Activated T-cell treated with anti-CD3 and anti-CD28 coated beads for 1 hour (primary cell): Measurements from ENCODE around the gene COBL.

Experiments used
- DNase-seq: peaks from one replicate; pipeline ENCODE4 v3.0.0-alpha.2; 2020; ENCODE audit warnings: low read depth

COBL gene

DNA sequence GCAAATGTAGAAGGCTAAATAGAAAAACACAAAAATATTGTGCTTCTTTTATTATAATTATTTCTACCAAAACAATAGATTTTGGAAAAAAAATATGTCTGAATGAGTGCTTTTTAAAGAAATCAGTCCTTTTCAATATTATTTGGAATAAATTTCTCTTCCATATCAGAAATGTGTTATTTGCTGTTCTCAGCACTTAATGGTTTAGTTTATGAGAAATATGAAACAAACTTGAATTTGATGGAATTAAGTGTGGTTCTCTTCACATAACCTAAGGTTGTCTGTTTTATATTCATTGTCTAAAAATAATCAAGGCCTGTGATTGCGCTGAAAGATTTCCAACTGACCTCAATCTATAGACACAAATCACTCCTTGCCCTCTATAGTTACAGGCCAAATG, 203.0 kb downstream of the COBL start:
- DNase-seq: no peak

DNA sequence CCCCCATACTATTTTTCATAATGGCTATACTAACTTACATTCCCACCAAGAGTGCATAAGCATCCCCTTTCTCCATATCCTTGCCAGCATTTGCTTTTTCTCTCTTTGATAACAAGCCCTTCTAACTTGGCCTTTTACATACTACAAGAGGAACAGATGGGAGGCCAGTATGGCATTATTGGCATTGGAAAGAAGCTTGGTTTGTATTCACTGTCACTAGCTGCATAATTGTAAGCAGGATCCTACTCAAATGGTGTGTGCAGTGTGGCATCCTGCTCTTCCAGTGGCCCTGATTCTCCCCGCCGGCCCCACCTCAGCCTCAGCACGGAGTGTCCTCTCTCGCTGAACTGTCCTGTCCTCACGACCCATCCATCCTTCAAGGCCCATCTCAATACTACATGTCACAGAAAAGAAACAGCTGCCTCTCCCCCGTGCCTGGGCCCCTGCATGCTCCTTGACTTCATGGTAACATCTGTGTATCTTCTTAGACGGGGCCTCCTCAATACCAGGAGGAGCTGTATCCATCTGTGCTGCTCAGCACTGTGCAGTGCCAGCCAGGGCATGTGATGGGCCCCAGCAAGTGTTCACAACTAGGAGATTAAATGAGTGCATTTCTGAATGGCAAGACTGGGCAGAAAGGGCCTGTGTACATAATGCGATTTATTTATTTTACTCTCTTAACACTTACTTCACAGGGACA, 205.2 kb downstream of the COBL start:
- DNase-seq: no peak

DNA sequence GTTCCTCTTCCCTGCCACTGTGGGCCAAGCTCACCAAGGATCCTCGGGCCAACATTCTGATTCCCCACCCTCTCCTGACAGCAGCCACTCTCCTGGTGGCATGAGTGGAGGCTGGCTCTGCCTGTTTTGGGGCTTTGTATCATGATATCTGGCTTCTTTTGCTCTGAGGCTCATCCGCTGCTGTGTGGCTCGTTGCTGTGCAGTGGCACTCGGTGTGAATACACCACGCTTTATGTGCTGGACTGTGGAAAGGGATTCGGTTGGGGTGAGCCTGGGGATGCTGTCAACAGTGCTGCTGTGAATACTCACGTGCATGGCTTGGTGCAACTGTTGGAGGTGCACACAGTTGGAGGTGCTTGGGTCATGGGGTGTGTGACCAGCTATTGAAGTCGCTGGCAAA, 208.5 kb downstream of the COBL start:
- DNase-seq: no peak

DNA sequence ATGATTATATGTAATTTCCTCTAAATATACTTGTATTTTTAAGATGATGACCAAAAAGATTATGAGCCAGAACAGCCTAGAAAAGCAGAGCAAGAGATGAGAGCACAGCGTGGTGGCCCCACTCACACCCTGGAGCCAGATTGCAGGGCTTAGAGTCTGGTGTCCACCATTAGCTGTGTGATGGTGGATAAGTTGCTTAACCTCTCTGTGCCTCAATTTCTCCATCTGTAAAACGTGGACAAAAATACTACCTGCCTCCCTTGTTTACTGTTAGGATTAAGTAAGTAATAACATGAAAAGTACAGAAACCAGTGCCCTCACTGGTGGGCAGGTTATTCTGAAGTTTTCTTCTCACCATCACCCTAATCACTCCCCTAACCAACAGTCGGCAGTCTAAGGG, 212.3 kb downstream of the COBL start:
- no peak for DNase-seq

DNA sequence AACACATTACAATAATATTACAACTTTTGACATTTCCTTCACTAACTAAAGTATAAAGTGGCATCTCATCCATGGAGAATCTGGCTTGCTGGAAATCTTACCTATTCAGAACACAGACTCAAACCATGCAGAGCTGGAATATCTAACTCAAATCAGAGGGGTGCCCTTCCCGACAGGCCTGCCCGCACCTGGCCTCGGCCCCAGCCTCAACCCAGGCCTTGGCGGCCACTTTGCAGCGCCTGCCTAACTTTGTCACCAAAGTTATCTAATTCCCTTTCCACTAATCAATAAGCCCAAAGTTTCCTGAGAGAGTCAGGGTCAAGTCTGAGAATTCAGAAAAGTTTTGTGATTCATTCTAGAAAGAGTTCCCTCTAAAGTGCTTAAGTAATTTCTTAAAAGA, 212.9 kb downstream of the COBL start:
- no peak for DNase-seq

DNA sequence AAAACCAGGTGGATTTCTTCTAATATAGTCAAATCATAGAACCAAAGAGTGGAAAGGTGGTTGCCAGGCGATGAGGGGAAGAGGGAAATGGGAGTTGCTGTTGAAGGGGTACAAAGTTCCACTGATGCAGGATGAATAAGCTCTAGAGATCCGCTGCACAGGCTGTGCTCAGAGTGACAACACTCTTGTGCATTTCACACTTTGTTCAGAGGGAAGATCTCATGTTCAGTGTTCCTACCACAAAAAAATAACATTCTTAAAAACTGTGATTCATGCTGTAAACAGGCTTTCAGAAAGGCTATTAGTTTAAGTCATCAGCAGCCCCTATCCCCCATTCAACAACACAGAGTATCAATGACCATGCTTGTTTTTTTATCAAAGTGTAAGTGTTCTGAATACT, 213.8 kb downstream of the COBL start:
- DNase-seq: no peak

DNA sequence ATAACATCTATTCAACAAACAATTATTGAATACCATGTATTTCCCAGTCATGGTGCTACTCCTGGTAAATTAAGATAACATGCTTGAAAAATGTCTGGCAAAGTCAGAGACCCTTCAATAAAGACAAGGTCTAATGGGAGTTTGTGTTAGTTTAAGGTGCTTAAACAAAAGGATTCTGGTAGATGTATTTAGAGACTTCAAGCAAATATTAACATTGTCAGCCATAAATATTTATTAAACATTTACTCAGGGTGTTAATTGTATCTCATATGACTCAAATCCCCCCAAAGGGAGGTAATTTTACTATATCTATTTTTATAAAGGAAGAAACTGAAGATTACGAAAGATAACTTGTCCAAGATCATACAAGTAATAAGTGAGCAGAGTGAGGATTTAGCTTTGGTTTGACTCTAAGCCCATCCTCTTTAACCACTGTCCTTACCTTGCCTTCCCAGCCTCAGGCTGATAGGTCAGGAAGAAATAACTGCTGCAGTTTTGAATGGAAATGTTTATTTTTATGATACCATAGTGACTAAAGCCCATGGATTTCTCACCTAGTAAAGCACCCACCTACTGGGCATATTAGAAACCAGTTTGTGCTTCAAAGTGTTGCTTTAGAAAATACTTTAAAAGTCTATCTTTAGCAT, 215.4 kb downstream of the COBL start:
- DNase-seq: no peak

DNA sequence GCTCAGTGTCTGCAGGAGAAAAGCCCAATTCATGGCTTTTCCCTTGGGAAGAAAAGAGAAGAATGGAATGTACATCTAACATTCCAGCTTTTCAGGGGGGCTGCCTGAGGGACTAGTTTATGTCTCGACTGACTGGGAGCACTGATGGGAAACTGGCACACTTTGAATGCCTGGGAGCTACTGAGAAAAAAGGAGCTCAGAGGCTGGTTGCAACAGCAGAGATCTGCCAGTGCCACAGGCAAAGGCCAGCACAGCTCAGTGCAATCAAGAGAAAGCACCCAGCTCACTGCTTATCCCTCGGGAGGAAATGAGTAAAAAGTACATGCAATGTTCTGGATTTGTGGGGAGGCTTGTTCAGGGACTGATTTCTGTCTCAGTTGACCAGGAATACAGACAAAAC, 226.2 kb downstream of the COBL start:
- no peak for DNase-seq

DNA sequence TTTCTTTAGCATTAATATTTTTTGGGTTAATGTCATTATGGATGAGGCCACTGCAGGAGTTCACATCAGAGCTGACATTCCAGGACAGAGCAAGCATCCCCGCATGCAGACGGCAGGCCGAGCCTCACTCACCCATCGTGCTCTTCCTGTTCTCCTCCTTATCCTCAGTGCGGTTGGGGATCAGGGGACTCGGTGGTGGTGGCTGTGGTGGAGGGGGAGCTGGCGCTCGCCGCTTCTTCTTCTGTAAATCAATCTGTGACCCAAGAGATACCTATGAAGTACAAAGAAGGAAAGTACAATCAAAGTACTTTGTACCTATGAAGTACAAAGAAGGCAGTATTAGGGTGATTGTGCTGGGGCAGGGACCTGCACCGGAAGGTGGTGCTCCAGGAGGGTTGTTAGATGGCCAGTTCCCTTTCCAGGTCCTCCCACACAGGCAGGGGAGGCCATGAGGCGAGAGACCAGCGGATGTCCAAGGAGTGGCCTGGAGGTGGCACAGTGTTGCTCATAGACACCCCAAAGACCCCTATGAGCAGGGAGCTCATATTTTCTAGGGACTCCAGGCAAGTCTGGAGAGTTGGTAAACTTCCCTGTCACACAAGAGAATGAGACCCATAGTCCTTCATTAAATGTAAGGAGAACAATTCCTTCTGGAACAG, 231.4 kb downstream of the COBL start:
- DNase-seq: no peak

DNA sequence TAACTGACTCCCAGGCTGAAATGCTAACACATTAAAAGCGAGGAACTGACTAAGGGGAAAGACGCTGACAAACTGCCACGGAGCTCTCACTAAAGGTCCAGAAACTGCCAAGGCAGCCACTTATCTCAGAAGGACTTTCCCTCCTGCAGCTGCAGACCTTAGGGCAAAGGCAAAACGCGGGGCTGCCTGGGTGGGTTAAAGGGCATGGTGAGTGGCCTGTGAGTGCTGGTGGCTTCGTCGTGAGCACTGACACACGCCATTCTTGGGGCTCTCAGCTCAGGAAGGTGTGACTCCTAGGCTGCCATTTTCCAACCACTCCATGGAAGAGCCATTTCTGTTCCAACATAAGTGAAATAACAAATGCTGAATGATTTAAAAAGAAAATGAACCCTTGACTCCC, 232.5 kb downstream of the COBL start:
- no peak for DNase-seq

DNA sequence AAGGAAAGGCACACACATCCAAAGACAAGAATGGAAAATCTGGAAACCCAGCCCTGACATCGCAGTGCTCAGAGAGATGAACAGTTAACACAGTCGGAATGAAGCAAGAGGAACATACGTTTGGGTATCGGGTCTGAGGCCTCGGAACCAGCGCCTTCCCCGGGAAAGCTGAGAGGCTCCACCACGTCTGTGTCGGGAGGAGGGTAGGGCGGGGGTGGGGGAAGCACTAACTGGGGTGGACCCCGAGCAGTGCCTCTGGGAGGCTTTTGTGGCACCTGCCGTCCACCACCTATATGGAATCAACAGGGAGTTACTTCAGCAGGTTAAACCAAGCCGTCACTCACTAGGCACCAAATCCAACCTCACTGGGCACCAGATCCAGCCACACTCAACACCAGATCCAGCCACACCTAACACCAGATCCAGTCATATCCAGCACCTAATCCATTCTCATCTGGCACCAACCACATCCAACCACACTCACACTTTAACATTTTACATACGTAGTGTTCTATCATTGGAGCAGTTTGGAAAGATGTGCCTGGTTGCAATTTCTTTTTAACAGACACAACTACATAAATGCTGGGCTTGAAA, 233.6 kb downstream of the COBL start:
- DNase-seq: no peak

DNA sequence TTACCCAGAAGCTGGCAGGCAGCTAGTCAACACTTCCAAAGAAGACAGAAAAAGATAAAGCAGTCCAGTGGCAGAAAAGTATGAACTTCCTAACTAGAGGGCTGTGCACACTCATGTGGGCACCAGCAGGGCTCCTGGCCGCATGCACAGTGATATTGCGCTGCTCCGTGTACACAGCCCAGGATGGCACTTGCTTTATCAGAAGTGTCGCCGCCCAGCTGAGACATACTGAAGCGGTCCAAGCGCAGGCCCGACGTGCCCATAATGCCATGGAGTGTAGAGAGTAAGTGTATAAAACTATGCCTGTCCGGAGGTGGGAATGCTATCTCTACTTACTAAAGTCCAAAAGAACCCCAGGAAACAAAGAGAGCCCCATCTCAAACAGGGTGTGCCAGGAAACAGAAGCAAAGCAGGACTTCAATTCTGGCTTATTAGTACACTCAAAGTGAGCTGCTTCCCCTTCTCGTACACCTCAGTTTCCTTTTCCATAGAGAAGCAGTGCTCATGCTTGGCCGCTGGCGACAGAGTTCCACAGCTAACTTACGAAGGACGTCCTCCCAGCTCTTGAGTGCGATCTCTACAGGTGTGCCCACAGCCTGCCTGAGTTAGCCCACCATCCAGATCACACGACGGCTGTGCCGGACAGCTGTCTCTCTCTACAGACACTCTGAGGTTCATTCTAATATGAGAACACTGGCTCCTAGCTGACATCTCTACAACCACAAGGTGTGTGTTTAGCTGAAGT, 234.3 kb downstream of the COBL start:
- DNase-seq: no peak

DNA sequence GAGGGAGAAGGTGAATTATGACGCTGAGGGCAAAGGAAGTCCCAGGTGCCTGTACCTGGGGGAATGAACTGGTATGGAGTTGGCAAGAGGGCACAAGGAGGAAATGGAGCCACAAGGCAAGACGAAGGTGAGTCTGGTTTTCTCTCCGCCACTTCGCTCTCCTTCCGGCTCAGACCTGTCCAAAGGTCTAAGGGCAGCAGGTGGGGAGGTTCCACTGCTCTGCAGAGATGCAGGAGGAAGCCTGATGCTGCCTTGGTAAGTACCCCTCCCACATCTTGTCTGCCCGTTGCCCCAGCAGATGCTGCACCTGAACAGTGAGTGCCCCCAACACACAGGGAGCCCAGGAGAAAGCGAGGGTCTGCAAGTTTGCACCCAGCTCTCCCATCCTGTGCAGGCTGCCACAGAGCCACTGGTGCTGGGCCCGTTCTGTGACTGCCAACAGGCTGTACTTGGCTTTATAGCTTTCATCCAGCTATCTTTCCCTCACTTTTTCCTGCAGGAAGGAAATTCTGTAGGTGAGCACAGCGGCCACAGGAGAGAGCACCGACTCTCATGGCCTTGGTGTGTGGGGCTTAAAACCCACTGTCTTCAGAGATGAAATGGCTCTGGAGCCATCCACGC, 235.2 kb downstream of the COBL start:
- DNase-seq: no peak

DNA sequence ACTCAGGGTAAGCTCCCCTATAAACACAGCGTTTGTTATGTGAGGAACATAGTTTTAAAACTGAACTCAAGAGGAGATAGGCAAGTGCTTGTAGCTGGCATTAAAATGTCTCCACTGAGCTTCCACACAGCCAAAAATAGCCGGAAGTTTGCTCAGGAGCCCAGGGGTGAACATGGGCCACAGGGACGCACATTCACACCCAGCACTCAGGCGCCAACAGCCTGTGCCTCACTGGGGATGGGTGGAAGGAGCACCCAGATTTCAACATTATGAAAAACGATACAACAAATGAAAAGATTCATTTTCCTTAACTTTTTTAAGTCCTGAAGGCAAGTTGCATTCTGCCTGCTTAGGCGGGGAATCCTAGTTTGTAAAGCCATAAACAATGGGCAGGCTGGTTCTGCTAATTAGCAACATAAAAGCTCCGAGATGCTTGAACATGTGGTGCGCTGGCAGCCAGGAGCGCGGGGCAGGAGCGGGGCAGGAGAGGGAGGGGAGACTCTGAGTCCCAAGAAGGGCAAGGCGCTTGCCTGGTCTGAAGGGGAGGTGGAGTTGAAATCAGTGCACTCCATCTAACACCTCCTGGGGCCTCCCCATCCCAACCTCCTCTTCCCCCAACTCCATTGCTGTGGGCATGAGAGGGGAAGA, 235.9 kb downstream of the COBL start:
- DNase-seq: no peak

DNA sequence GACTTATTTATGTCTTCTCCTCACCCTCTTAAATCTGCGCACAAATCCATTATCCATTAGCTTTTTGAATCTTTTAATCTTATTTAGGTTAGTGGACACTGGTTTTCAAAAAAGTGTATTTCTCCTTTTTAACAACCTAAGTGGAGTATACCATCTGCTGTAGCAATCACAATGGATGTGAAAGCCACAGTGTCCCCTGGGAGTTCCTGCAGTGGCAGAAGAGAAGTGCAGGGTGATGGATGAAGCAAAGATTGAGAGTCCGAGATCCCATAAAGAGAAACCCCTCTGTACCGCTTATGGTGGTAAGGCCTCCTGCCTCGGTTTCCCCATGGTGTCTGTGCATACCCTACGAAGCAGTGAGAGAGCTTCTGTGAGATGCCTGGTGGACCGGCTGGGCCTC, 236.4 kb downstream of the COBL start:
- no peak for DNase-seq

DNA sequence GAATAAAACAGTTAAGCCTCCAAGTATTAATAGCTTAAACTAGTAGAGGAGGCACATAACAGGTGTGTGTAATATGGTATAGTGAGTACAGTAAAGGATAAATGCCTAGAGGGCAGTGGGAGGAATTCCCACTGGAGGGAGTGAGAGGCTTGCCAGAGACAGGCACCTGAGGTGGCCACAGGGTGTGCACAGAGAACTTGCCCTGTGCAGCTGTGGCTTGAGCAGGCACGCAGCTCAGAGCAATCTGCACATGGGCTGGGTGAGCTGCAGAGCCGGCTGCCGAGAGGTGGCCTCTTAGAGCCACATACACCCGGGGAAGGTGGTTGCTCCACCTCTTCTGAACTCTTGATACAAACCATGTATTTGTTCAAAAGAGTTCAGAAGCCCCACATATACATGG, 237.1 kb downstream of the COBL start:
- DNase-seq: no peak

DNA sequence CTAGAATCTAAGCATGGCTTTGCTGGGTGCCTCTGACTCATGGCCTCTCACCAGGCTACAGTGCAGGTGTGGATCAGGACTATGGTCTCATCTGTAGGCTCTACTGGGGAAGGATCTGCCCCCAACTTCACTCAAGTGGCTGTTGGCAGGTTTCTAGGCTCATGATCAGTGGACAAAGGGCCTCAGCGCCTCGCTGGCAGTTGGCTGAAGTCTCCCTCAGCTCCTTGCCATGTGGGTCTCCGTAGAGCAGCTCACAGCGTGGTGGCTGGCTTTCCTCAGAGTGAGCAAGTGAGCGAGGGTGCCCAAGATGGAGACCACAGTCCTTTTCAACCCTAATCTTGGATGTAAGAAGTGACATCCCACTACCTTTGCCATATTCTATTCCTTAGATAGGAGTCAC, 238.0 kb downstream of the COBL start:
- no peak for DNase-seq

DNA sequence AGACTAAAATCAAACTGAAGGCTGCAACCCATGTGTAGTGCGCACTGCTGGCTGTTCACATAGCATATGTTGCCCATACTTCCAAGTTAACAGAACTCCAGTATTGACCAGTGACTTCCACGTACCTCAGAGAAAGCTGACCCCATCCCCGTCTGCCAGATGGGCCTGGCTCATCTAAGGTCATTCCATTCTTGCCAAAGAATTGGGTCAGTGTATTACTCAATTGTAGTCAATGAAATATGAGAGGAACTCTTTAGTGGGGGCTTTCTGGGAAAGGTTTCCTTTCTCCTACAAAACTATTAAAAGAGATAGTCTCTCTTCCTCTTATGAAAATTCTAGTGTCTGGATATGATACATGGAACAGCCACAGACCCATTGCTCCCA, 238.6 kb downstream of the COBL start:
- DNase-seq: no peak

DNA sequence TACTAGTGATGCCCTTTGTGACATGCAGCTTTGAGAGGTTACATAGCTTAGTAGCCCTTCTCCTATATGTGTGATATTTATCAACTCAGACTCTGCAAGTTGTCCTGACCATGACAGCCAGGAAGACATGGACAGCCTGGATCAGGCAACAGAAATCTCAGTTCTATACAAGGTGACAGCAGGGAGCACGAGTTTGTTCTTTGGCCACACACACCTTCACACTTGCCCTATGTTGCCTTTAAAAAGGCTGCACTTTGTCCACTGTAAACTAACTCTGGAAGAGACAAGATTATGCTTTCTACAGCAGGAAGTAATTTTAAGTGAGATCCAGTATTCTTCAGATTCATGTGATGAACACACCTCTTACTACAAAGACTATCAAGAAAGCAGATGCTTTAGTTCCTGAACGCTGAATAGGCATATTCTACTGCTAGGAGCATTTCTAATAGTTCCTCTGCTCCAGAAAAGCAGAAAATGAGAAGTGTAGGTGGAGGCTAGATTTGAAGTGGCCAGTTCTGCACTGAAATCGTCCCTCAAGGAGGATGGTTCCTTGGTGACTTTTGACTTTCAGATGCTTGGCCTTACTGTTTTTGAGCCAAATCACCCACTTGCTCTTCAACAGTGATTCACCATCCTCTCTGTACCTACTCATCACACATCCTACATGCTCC, 239.2 kb downstream of the COBL start:
- no peak for DNase-seq

DNA sequence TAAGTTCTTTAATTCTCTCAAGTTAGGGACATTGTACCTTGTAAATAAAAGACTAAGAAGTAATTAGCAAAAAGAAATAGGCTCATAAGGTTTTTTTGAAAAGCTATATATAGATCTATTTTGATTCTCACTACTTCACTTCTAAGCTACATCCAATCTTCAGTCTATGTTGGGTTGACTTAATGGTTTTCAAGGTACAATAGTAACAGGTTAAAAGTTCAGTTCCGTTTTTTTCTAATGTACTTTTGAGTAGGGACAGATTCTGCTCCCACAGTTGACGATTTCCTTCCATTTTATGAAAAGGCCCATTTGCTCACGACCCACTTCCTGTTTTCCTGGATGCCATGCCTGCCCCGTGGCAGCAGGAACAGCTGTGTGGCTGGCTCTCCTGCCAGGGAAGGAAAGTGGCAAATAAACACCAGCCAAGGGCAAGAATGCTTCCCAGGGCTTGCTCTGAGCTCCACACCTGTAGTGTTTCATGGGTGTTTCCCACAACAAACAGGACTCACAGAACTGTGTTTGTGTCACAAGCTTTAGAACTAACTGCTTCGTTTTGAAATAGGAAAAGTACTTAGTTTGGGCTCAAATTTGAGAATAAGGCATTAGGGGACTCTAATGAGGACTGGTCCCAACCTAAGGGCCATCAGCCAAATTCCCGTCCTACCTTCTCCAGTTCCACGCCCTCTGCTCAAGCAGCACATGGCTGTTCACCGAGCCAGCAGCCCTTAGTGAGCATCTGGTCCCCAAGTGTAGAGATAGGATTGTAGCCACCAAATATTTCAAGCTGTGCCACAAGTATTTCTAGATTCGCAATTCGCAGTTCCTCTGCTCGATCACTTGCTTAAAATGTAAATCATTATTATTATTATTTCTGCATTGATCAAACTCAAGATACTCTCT, 240.7 kb downstream of the COBL start:
- no peak for DNase-seq
